HCT116 (cell line): ENCODE results near the gene NUAK2.

Experiments used
- JUND ChIP-seq: IDR thresholded peaks from 2 replicates; pipeline ENCODE4 v1.6.1; 2012
- RAD21 ChIP-seq: IDR thresholded peaks from 2 replicates; pipeline ENCODE4 v1.6.1; 2012; ENCODE audit warnings: low read depth, mild to moderate bottlenecking
- SP1 ChIP-seq: IDR thresholded peaks from 2 replicates; pipeline ENCODE4 v1.6.1; 2012; ENCODE audit warnings: low read depth
- TF ChIP-seq, protein P1 (sequence below), 3 experiments: fragments of 200-600 bp in 1 of 3; sonication (generic) in 1 of 3; IDR thresholded peaks in 2 of 3; conservative IDR thresholded peaks in 1 of 3; 2 replicates each; pipeline ENCODE4 v1.5.1; 2012 to 2017; ENCODE audit warnings: low read depth in 2 of 3, low read length in 2 of 3, antibody characterized with exemption in 1 of 3, borderline replicate concordance in 1 of 3, control low read depth in 1 of 3, mild to moderate bottlenecking in 1 of 3, mixed read lengths in 1 of 3, mixed run types in 1 of 3, moderate library complexity in 1 of 3; ENCODE audit not compliant: insufficient read depth in 1 of 3
- TF ChIP-seq, protein P2 (sequence below): IDR thresholded peaks from 2 replicates; pipeline ENCODE4 v1.6.1; 2011; ENCODE audit warnings: mild to moderate bottlenecking, low read length, moderate library complexity; ENCODE audit not compliant: insufficient replicate concordance; ENCODE audit errors: extremely low read depth
- TF ChIP-seq, protein P3 (sequence below): IDR thresholded peaks from 2 replicates; pipeline ENCODE4 v1.6.1; 2012

DNA sequence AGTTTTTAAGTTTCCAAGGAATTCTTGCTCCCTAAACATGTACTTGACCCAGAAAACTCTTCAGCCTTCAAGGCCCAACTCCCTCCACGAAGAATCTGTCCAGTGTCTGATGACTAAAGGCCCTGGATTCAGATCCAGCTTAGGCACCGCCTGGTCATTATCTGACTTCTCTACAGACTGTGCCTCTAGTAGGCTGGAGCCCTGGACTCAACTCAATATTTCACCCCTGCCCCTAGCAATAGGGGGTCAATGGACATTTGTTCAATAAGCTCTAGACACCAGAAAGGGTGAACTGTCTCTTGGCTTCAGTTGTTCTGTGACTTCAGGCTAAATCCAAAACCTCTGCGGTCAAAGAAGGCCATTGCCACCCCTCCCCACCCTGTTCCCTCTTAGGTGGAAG is 34.5 kb downstream of the NUAK2 start:
- TF ChIP-seq, protein P1, sequence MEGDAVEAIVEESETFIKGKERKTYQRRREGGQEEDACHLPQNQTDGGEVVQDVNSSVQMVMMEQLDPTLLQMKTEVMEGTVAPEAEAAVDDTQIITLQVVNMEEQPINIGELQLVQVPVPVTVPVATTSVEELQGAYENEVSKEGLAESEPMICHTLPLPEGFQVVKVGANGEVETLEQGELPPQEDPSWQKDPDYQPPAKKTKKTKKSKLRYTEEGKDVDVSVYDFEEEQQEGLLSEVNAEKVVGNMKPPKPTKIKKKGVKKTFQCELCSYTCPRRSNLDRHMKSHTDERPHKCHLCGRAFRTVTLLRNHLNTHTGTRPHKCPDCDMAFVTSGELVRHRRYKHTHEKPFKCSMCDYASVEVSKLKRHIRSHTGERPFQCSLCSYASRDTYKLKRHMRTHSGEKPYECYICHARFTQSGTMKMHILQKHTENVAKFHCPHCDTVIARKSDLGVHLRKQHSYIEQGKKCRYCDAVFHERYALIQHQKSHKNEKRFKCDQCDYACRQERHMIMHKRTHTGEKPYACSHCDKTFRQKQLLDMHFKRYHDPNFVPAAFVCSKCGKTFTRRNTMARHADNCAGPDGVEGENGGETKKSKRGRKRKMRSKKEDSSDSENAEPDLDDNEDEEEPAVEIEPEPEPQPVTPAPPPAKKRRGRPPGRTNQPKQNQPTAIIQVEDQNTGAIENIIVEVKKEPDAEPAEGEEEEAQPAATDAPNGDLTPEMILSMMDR (IDR thresholded peaks at IDR 0.05 in 2 of 3, conservative IDR thresholded peaks at IDR 0.05 in 1 of 3; ENCODE audit: borderline replicate concordance in 1 of 3, insufficient read depth in 1 of 3, low read depth in 2 of 3, low read length in 2 of 3), result no peak
- no peak for TF ChIP-seq RAD21
- TF ChIP-seq, protein P2, sequence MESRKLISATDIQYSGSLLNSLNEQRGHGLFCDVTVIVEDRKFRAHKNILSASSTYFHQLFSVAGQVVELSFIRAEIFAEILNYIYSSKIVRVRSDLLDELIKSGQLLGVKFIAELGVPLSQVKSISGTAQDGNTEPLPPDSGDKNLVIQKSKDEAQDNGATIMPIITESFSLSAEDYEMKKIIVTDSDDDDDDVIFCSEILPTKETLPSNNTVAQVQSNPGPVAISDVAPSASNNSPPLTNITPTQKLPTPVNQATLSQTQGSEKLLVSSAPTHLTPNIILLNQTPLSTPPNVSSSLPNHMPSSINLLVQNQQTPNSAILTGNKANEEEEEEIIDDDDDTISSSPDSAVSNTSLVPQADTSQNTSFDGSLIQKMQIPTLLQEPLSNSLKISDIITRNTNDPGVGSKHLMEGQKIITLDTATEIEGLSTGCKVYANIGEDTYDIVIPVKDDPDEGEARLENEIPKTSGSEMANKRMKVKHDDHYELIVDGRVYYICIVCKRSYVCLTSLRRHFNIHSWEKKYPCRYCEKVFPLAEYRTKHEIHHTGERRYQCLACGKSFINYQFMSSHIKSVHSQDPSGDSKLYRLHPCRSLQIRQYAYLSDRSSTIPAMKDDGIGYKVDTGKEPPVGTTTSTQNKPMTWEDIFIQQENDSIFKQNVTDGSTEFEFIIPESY, result no peak
- no peak for TF ChIP-seq SP1
- TF ChIP-seq JUND, result no peak
- TF ChIP-seq, protein P3, sequence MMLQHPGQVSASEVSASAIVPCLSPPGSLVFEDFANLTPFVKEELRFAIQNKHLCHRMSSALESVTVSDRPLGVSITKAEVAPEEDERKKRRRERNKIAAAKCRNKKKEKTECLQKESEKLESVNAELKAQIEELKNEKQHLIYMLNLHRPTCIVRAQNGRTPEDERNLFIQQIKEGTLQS, result no peak
